Left renal pelvis (tissue), 4 donors: ENCODE results near the gene BICD2. TPM values are rescaled to one million over a fixed set of nuclear protein-coding genes. Genes with fewer than 3 reads are reported as not detected.

ENCODE experiments used
- DNase-seq, 4 donors: peaks; one replicate each; pipeline ENCODE4 v3.0.0-alpha.2; 2013; ENCODE audit warnings: low read depth in 4 of 4, low spot score in 3 of 4
- polyA plus RNA-seq, 4 donors: library from polyadenylated mRNA; unstranded; fragments of 120-200 nt; gene quantifications; one replicate each; pipeline ENCODE4 v1.2.1, GENCODE V29; 2013; ENCODE audit not compliant: insufficient read length in 4 of 4

The BICD2 gene
- polyA plus RNA-seq, 4 donors: 28.8 to 32.6 (median 31.3) TPM

GRCh38 chr9:92728831-92729734 lies 35.5 kb downstream of the BICD2 start:
- DNase-seq: no peak

- no peak for DNase-seq
Observed at GRCh38 chr9:92727716-92728700, 36.6 kb downstream of the BICD2 start.

GRCh38 chr9:92726971-92727715 lies 37.5 kb downstream of the BICD2 start:
- no peak for DNase-seq

- DNase-seq: no peak
Observed at GRCh38 chr9:92726348-92726747, 38.3 kb downstream of the BICD2 start.

GRCh38 chr9:92725766-92726165 lies 38.9 kb downstream of the BICD2 start:
- DNase-seq: no peak

- DNase-seq: no peak
Observed at GRCh38 chr9:92725266-92725545, 39.4 kb downstream of the BICD2 start.

- DNase-seq: no peak
Observed at GRCh38 chr9:92724528-92725265, 39.9 kb downstream of the BICD2 start.

GRCh38 chr9:92723801-92724323 lies 40.8 kb downstream of the BICD2 start:
- no peak for DNase-seq

GRCh38 chr9:92723299-92723625 lies 41.4 kb downstream of the BICD2 start:
- no peak for DNase-seq

GRCh38 chr9:92722386-92723298 lies 42.0 kb downstream of the BICD2 start:
- DNase-seq: no peak

- DNase-seq: no peak
Observed at GRCh38 chr9:92721548-92721947, 43.1 kb downstream of the BICD2 start.

- no peak for DNase-seq
Observed at GRCh38 chr9:92720807-92721535, 43.7 kb downstream of the BICD2 start.

GRCh38 chr9:92720209-92720765 lies 44.3 kb downstream of the BICD2 start:
- no peak for DNase-seq

GRCh38 chr9:92719028-92719647 lies 45.5 kb downstream of the BICD2 start:
- DNase-seq: no peak

GRCh38 chr9:92718086-92719001 lies 46.3 kb downstream of the BICD2 start:
- no peak for DNase-seq
